Smooth muscle cell (in vitro differentiated cells): ENCODE measurements around the gene GABRG3. TPM values are rescaled to one million over a fixed set of nuclear protein-coding genes. Genes with fewer than 3 reads are reported as not detected.

Experiments used
- DNase-seq: peaks from one replicate; lab custom pipeline; 2025; ENCODE audit not compliant: unreplicated experiment; lab: John Stamatoyannopoulos, UW
- H2AFZ ChIP-seq: fragments of 200-600 bp; sonication (generic); 2 replicates; pipeline ENCODE4 v1.6.0; 2016; ENCODE audit warnings: antibody characterized with exemption, low read depth, mild to moderate bottlenecking
- H3F3A ChIP-seq: fragments of 200-600 bp; sonication (generic); 2 replicates; pipeline ENCODE4 v1.6.0; 2017; ENCODE audit warnings: antibody characterized with exemption, low read depth
- H3K27ac ChIP-seq: fragments of 200-600 bp; sonication (generic); 2 replicates; pipeline ENCODE4 v1.5.1; 2016; ENCODE audit warnings: low read depth, mild to moderate bottlenecking
- H3K27me3 ChIP-seq: fragments of 200-600 bp; sonication (generic); 2 replicates; pipeline ENCODE4 v1.6.1; 2016; ENCODE audit warnings: low read depth, mild to moderate bottlenecking
- H3K36me3 ChIP-seq: fragments of 200-600 bp; sonication (generic); 2 replicates; pipeline ENCODE4 v1.5.1; 2016; ENCODE audit warnings: low read depth
- H3K4me1 ChIP-seq: fragments of 200-600 bp; sonication (generic); 2 replicates; pipeline ENCODE4 v1.5.1; 2016; ENCODE audit warnings: low read depth
- H3K4me2 ChIP-seq: fragments of 200-600 bp; sonication (generic); 2 replicates; pipeline ENCODE4 v1.6.0; 2016; ENCODE audit warnings: mild to moderate bottlenecking
- H3K4me3 ChIP-seq: fragments of 200-600 bp; sonication (generic); 2 replicates; pipeline ENCODE4 v1.5.1; 2016; ENCODE audit warnings: mild to moderate bottlenecking
- H3K79me2 ChIP-seq: fragments of 200-600 bp; sonication (generic); 2 replicates; pipeline ENCODE4 v1.6.0; 2016; ENCODE audit warnings: low read depth, mild to moderate bottlenecking
- H3K9ac ChIP-seq: fragments of 200-600 bp; sonication (generic); 2 replicates; pipeline ENCODE4 v1.6.0; 2016; ENCODE audit warnings: low read depth
- H3K9me3 ChIP-seq: fragments of 200-600 bp; sonication (generic); replicated peaks from 2 replicates; pipeline ENCODE4 v1.5.1; 2016; ENCODE audit warnings: low read depth
- H4K20me1 ChIP-seq: fragments of 200-600 bp; sonication (generic); 2 replicates; pipeline ENCODE4 v1.6.0; 2016; ENCODE audit warnings: low read depth
- CTCF ChIP-seq: fragments of 200-600 bp; sonication (generic); IDR thresholded peaks from 2 replicates; pipeline ENCODE4 v1.5.1; 2017; ENCODE audit warnings: borderline replicate concordance, mild to moderate bottlenecking, antibody characterized with exemption; ENCODE audit not compliant: insufficient read depth, poor library complexity, severe bottlenecking
- WGBS: methylation state at CpG from one replicate; pipeline ENCODE4 v1.1.7; 2016; ENCODE audit warnings: low lambda C conversion rate; 5-methylcytosine and 5-hydroxymethylcytosine counted together
- polyA plus RNA-seq: library from polyadenylated mRNA; unstranded; fragments of >200 nt; fragmentation: Nextera tagmentation; extraction: Ambion mirVana; gene quantifications from 2 replicates; pipeline ENCODE4 v1.2.1, GENCODE V29; 2016
- total RNA-seq: library from RNA; depleted of rRNA; stranded (reverse); fragments of >200 nt; gene quantifications from 2 replicates; pipeline ENCODE4 v1.2.3, GENCODE V29; 2014

Gene GABRG3
- total and polyA plus RNA-seq, 2 experiments from 2014 or later = under 0.01 TPM; not detected in 1

- 91% methylated on average over 4 of the region's 4 CpGs for WGBS
Measured at GRCh38 chr15:27479296-27480140, 508.5 kb downstream of the GABRG3 start.

GRCh38 chr15:27480141-27480530, 509.2 kb downstream of the GABRG3 start:
- Histone ChIP-seq H3K79me2 (no peaks in the 10 kb centered on the region), H3K36me3 (no peaks in the 10 kb centered on the region), H3K4me2 (no peak overlapping the region), H3K27ac (no peak overlapping the region), H3K9ac (no peak overlapping the region), H4K20me1 (no peaks in the 10 kb centered on the region), H2AFZ (no peak overlapping the region), H3K4me3 (no peak overlapping the region), H3K4me1 (no peaks in the 10 kb centered on the region), H3K9me3 (no peaks in the 10 kb centered on the region), H3K27me3 (no peaks in the 10 kb centered on the region), H3F3A (no peaks in the 10 kb centered on the region)
- DNase-seq = no peak
- WGBS = 95% methylated on average over 5 of the region's 5 CpGs
- TF ChIP-seq CTCF = no peak

More at GRCh38 chr15:27479296-27480140, 508.5 kb downstream of the GABRG3 start:
- Histone ChIP-seq H3F3A (no peaks in the 10 kb centered on the region), H3K4me2 (no peak overlapping the region), H3K9me3 (no peaks in the 10 kb centered on the region), H3K36me3 (no peaks in the 10 kb centered on the region), H3K27me3 (no peaks in the 10 kb centered on the region), H4K20me1 (no peaks in the 10 kb centered on the region), H3K4me1 (no peaks in the 10 kb centered on the region), H3K79me2 (no peaks in the 10 kb centered on the region), H3K27ac (no peak overlapping the region), H3K9ac (no peak overlapping the region), H2AFZ (no peak overlapping the region), H3K4me3 (no peak overlapping the region)
- DNase-seq = no peak
- TF ChIP-seq CTCF = no peak

GRCh38 chr15:27480642-27481041, 509.7 kb downstream of the GABRG3 start:
- no peak overlapping the region for H3K4me3 ChIP-seq
- H2AFZ ChIP-seq = no peak overlapping the region

More at GRCh38 chr15:27480642-27481041, 509.7 kb downstream of the GABRG3 start:
- H3F3A ChIP-seq = no peaks in the 10 kb centered on the region
- H3K4me1 ChIP-seq = no peaks in the 10 kb centered on the region
- no peak overlapping the region for H3K4me2 ChIP-seq
- no peak for DNase-seq
- no peak overlapping the region for H3K9ac ChIP-seq
- no peaks in the 10 kb centered on the region for H4K20me1 ChIP-seq
- no peak for TF ChIP-seq CTCF
- H3K27ac ChIP-seq = no peak overlapping the region
- no peaks in the 10 kb centered on the region for H3K27me3 ChIP-seq
- H3K79me2 ChIP-seq = no peaks in the 10 kb centered on the region
- 76% methylated on average over 3 of the region's 3 CpGs for WGBS
- H3K9me3 ChIP-seq = no peaks in the 10 kb centered on the region
- H3K36me3 ChIP-seq = no peaks in the 10 kb centered on the region
